ENCODE measurements around the gene NUDT16. TPM values are rescaled to one million over a fixed set of nuclear protein-coding genes. Genes with fewer than 3 reads are reported as not detected.

NUDT16 gene
- polyA plus RNA-seq, 3 donors from 2014 or later: 5.8 to 7.2 (median 5.9) TPM

DNA sequence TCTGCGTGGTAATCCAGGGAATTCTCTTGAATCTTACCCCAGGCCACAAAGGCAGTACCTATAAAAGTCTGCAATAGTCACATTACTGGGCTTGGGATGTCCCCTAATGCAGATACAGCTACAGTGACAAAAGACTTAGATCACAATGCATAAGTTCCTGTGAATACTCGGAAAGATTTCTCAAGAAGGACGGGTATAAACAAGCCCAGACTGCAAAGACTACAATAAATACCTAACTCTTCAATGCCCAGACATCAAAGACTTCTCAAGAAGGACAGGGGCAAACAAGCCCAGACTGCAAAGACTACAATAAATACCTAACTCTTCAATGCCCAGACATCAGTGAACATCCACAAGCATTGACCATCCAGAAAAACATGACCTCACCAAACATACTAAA is 50.9 kb downstream of the NUDT16 start:
- no peak overlapping the region for H3K4me3 Mint-ChIP-seq
- no peaks in the 10 kb centered on the region for H3K36me3 Mint-ChIP-seq
- DNase-seq: no peak
- H3K27me3 Mint-ChIP-seq (ENCODE audit: low read depth in 3 of 3): peaks cover 2 to 10% (median 4%) of the 10 kb centered on the region in 3 donors
- H3K9me3 Mint-ChIP-seq: peaks cover 0 to 1% (median 0%) of the 10 kb centered on the region in 6 donors
- no peaks in the 10 kb centered on the region for H3K4me1 Mint-ChIP-seq
- no peak overlapping the region for H3K27ac Mint-ChIP-seq

DNA sequence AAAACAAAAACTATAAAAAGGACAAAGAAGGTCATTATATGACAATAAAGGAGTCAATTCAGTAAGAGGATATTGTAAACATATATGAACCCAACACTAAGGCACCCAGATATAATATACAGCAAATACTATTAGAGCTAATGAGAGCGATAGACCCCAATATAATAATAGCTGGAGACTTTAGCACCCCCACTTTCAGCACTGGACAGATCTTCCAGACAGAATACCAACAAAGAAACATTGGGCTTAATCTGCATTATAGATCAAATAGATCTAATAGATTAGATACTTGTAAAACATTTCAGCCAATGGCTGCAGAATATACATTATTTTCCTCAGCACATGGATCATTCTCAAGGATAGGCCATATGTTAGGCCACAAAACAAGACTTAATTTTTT is 53.4 kb downstream of the NUDT16 start:
- Mint-ChIP-seq H3K4me1 (no peaks in the 10 kb centered on the region), H3K27ac (no peak overlapping the region), H3K36me3 (no peaks in the 10 kb centered on the region), H3K27me3 (ENCODE audit: low read depth in 3 of 3) (peaks cover 2 to 7% (median 4%) of the 10 kb centered on the region in 3 donors), H3K9me3 (peaks cover 0 to 1% (median 0%) of the 10 kb centered on the region in 6 donors), H3K4me3 (no peak overlapping the region)
- no peak for DNase-seq

Other genes with a start within 250 kb of the NUDT16 start
- gene MRPL3, start 121.2 kb downstream of the NUDT16 start, polyA plus RNA-seq: 100 to 1,000 TPM in 1 of 3 donors, 10 to 100 TPM in 2; 63.5 to 101 (median 66.5) TPM